ENCODE measurements around the gene CNOT4.
"Not testable (repeated sequence)": the region's sequence is repeated elsewhere in the genome, so short reads cannot be mapped to it uniquely, and the experiment has no call there.

The CNOT4 gene

DNA sequence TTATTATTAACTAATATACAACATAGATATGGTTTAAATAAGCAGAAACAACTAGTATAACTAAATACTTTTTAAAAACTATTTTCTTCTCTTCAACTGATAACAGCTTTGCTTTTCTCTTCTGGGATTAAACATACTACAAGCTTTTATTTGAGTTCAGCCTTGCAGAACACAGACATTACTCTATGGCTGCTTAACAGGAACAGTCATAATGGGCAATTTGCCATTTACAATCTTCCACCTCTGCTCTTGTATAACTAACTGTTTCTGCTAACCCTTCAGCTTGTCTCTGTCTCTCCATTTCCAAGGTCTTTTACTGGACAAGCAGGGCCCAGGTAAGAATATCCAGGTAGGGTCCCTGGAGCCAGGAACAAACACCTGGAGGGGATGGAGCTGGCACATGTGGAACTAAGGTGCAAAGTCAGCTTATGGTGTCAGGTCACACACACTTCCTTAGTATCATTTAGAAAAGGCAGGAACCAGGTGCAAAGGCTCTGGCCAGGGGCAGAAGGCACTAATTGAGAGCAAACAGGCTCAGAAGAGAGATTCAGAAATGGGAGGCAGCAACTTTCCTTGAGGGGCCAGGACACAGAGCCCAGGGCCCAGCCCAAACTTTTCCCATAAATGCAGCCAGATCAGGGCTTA, 183.1 kb downstream of the CNOT4 start:
- no peak for DNase-seq

DNA sequence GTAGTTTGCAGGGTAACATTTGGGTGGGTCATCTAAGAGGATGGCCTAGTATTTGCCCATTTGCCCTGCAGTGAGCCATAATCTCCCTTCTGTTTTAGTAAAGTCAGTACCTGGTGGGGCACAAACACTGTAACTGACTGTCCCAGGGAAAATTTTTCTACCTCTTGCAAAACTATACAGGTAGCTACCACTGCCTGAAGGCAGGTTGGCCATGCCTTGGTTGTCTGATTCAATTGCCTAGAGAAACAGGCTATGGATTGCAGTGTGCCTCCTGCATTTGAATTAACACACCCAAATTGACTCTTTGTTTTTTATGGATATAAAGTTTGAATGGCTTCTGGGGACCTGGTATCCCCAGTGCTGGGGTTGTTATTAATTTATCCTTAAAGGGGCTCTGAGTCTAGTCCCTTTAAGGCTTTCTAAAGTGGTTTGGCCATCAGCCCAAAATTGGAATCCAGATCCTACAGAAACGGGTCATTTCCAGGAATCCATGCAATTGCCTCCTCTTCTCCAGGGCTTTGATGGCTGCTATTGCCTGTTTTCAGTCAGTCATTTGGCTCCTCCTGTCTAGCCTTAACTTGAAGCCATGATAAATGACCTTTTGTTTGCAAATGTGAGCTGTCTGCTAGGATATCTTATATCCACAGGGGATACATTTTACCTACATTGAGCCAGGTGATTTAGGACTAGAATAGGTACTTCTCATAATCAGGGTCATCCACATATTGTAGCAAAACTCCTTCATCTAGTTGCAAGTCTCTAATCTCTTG, 187.1 kb downstream of the CNOT4 start:
- no peak for DNase-seq

DNA sequence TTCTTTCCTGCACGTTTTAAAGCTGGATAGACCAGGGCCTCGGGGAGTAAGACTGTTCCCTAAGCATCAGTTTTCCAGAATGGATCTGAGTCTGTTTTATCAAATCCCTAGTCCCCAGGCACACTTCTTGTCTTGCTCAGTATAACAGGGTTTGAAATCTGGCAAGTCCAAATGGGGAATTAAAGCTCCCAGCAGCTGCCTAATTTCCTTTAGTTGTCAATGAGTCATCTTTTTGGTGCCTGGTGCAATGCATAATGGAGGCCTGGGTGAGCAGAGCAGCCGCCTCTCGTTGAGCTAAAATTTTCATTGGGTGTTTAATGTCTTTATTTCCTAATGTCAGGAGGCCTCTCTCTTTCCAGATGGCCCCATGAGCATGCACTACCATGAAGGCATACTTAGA, 188.3 kb downstream of the CNOT4 start:
- DNase-seq, result no peak

DNA sequence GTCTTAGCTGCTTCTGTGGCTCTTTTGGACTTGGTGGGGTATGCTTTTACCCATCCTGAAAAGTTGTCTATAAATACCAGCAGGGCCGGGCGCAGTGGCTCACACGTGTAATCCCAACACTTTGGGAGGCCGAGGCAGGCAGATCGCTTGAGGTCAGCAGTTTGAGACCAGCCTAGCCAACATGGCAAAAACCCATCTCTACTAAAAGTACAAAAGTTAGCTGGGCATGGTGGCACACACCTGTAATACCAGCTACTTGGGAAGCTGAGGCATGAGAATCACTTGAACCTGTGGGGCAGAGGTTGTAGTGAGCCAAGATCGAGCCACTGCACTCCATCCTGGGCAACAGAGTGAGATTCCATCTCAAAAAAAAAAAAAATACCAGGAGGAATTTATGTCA, 188.9 kb downstream of the CNOT4 start:
- not testable (repeated sequence) for DNase-seq

DNA sequence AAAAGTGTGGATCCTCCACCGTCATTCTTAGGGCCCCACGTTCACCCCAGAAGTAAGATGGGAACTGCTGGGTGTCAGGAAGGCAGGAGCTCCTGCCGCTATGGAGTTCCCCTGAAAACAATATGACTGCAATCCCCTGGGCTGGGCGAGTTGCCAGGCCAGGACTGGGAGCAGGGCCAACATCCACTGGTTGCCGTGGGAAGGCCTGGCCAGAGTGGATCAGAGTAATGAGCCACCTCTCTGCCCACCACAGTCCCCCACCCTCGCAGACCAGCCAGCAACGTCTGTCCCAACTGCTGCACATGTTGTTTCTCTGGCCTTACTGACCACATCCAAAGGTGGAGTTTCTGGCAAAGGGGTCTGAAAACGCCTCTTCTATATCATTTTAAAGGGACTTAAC, 189.6 kb downstream of the CNOT4 start:
- peak in 42 of 51 donors; percentile 2 to 73 (median 42) for DNase-seq

DNA sequence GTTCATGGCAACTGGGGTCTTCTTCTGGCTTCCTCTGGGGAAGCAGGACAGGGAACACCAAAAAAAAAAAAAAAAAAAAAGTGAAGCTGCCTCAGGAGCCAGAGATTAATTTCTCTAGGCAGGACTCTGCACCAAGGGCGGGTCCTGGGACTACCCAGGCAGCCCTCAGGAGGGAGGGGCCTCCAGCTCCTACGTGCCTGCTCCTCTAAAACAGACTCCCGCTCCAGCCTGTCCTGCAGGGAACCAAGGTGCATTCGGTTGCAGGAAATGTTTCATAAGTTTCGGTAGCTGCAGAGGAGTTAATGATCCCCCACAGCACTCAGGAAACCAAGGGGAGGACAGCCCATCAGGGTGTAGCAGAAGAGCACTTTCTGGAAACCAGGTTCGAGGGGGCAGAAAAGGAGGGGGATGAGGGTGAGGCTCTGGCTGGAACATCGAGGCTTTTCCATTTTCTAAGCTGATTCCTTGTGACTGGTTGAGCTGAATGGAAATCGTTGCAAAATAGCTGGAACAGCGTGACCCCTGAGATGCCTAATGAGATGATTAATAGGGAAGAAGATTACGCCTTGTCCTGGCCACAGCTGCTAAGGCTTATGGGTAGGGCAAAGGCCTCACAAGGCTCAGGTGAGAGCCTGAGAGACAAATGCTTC, 192.1 kb downstream of the CNOT4 start:
- no peak for DNase-seq

DNA sequence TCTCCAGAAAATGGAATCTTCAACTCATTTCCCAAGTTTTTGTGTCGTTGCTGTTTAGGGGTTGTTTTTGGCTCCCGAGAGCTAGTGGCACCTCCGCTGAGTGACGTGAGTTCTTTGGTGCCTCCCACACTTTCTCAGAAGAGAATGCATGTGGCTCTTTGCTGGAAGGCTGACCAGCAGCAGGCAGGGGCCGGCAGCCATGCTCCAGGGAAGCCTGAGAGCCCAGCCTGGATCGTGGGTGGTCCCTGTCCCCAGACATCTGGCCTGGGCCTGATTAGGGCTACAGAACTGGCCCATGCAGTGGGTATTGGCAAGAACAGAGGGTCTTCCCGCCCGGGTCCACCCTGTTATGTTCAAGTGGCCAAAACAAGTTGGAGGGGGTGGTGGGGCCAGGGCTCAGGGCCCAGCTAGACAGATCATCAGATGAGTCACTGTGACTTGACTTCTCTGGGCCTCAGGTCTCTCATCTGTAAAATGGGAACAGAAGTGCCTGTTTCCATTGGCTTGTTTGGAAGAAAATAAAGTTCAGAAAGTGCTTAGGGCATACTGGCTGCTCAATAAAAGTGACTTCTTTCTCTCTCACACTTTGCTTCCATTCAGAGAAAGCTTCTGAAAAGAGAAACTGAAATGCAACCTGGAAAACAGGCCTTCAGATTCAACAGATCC, 193.1 kb downstream of the CNOT4 start:
- peak in 1 of 51 donors; percentile 19 for DNase-seq

DNA sequence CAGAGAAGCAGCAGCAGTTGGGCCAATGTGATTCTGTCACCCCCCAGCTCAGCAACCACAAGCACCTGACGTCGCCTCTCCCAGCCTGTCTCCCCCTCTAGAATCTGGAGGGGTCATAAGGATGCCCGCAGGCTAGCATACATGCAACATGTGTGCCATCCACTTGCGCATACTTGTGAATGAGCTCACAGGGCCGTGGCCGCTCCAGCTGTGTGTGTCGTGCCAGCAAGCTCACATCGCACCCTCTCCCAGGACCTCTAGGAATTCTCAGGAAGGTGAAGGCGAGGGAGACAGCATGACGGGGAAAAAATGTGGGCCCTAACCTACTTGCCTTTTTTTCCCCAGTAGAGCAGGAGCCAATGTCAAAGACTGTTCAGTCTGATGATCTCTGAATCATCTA, 195.9 kb downstream of the CNOT4 start:
- DNase-seq, result no peak
